Activated T-cell treated with anti-CD3 and anti-CD28 coated beads, Interleukin-2, amount 50 U/mL, for 72 hours (primary cell): ENCODE results near the gene EMC8. TPM values are rescaled to one million over a fixed set of nuclear protein-coding genes. Genes with fewer than 3 reads are reported as not detected.
A peak's percentile ranks its signal among the peaks of the same experiment; 100 is the strongest.

ENCODE experiments used
- ATAC-seq, 2 donors: fragments of 150-1000 bp; cut with Tn5 transposase; replicated peaks in 1 of 2; 2 replicates each; pipeline ENCODE4 v1.10.0; 2021; ENCODE audit warnings: moderate library complexity in 2 of 2, mild to moderate bottlenecking in 1 of 2
- DNase-seq, 2 donors: peaks; one replicate each; pipeline ENCODE4 v3.0.0; 2021 to 2022; ENCODE audit warnings: mixed read lengths in 1 of 2
- H3K27ac Mint-ChIP-seq: one replicate; pipeline ENCODE4 v1.8.0; 2022; ENCODE audit warnings: mild to moderate bottlenecking, moderate library complexity, mixed read lengths
- H3K27me3 Mint-ChIP-seq: one replicate; pipeline ENCODE4 v1.8.0; 2022; ENCODE audit warnings: low read depth, mixed read lengths
- H3K36me3 Mint-ChIP-seq, 2 donors: one replicate each; pipeline ENCODE4 v1.8.0; 2022; ENCODE audit warnings: mixed read lengths in 2 of 2, mild to moderate bottlenecking in 1 of 2; ENCODE audit not compliant: insufficient read depth in 2 of 2
- H3K4me1 Mint-ChIP-seq: one replicate; pipeline ENCODE4 v1.8.0; 2022; ENCODE audit warnings: low read depth, mixed read lengths
- H3K4me3 Mint-ChIP-seq, 2 donors: one replicate each; pipeline ENCODE4 v1.8.0; 2022; ENCODE audit warnings: mild to moderate bottlenecking in 2 of 2, mixed read lengths in 2 of 2, moderate library complexity in 2 of 2
- H3K9me3 Mint-ChIP-seq, 2 donors: one replicate each; pipeline ENCODE4 v1.8.0; 2022; ENCODE audit warnings: mixed read lengths in 2 of 2
- total RNA-seq, 2 donors: library from RNA; stranded (reverse); gene quantifications; one replicate each; pipeline ENCODE4 v1.2.3, GENCODE V29; 2022

The EMC8 gene
- total RNA-seq, 2 donors from 2014 or later, result 26.5 to 32.8 TPM

DNA sequence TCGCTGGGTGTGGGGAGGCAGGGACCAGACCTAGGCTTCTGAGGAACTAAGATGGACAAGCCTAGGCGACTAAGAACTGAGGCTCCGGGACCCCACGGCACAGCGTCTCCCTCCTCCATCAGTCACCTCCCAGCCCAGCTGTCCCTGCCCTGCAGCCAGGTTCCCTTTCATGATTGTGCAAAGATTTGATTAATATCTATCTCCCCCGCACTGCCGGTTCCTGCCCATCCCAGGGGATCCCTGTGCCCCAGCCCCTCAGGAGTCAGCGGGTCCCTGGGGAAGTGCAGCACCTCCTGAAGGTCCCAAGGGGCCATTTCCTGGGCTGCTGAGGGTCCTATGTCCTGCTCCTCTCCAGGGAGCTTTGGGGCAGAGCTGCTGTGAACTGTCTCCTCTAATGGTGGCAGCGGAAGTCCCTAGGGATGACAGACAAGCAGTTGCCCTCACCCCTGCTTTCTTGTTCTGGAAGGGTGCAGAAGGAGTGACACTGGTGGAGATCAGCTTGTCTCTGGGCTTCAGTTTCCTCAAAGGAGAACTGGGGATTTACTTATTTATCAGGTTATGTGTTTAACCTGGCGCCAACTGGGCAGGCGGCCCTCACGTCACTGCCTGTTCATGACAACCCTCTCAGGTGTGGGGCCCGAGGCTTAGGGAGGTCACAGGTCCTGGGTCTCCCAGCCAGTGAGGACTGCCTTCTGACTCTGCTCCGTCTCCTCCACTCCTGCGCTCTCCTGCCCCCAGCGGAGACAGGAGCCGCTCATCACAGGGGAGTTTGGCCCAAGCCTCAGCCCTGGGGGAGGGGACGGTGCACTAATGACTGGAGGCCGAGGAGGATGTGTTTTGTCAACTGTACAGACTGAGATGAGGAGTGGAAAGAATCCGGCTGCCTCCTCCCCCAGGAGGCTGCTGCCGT, 46.6 kb downstream of the EMC8 start:
- no peaks in the 10 kb centered on the region for H3K36me3 Mint-ChIP-seq
- H3K9me3 Mint-ChIP-seq, result no peaks in the 10 kb centered on the region
- no peak overlapping the region for H3K4me3 Mint-ChIP-seq
- no peak overlapping the region for H3K27ac Mint-ChIP-seq
- peaks cover 18% of the 10 kb centered on the region for H3K27me3 Mint-ChIP-seq
- H3K4me1 Mint-ChIP-seq, result peaks cover 25% of the 10 kb centered on the region
- DNase-seq, result no peak
- ATAC-seq, result no peak

GRCh38 chr16:85751698-85752501, 47.4 kb downstream of the EMC8 start:
- ATAC-seq (no peak), DNase-seq (no peak)
- Mint-ChIP-seq H3K4me3 (peak overlapping the region in 1 of 2 donors; percentile 49), H3K27me3 (peaks cover 23% of the 10 kb centered on the region), H3K36me3 (no peaks in the 10 kb centered on the region), H3K9me3 (no peaks in the 10 kb centered on the region), H3K27ac (no peak overlapping the region), H3K4me1 (peaks cover 21% of the 10 kb centered on the region)

GRCh38 chr16:85750827-85751697, 48.3 kb downstream of the EMC8 start, which contains the start of gene C16orf74:
C16orf74 (minus strand) TSS chr16:85751096; CDS start chr16:85735217, 15,879 bp downstream.
- H3K27ac Mint-ChIP-seq, result no peak within 1 kb of the TSS
- DNase-seq (peak; percentile 18 to 19), ATAC-seq (peak; percentile 84 to 85)
- H3K4me1 Mint-ChIP-seq, result peaks cover 16% of the 10 kb centered on the region
- peak within 1 kb of the TSS; percentile 84 to 89 for H3K4me3 Mint-ChIP-seq
- no peaks in the 10 kb centered on the region for H3K9me3 Mint-ChIP-seq
- H3K36me3 Mint-ChIP-seq, result no peaks in the 10 kb centered on the region
- H3K27me3 Mint-ChIP-seq, result peaks cover 23% of the 10 kb centered on the region

- Mint-ChIP-seq H3K9me3 (no peaks in the 10 kb centered on the region), H3K27ac (no peak overlapping the region), H3K4me3 (peak overlapping the region; percentile 84 to 89), H3K36me3 (no peaks in the 10 kb centered on the region), H3K27me3 (peaks cover 23% of the 10 kb centered on the region), H3K4me1 (peaks cover 14% of the 10 kb centered on the region)
- DNase-seq (peak; percentile 16 to 21), ATAC-seq (peak in 1 of 2 donors; percentile 20)
These were observed 49.1 kb downstream of the EMC8 start for GRCh38 chr16:85750146-85750826.

- Mint-ChIP-seq H3K9me3 (no peaks in the 10 kb centered on the region), H3K4me3 (peak overlapping the region; percentile 84 to 89), H3K36me3 (no peaks in the 10 kb centered on the region), H3K27me3 (peaks cover 23% of the 10 kb centered on the region), H3K4me1 (peaks cover 14% of the 10 kb centered on the region), H3K27ac (no peak overlapping the region)
- DNase-seq (no peak), ATAC-seq (no peak)
These were observed 49.6 kb downstream of the EMC8 start for GRCh38 chr16:85749771-85750145.

GRCh38 chr16:85746460-85747215, 52.7 kb downstream of the EMC8 start:
- Mint-ChIP-seq H3K36me3 (no peaks in the 10 kb centered on the region), H3K27me3 (peaks cover 12% of the 10 kb centered on the region), H3K27ac (no peak overlapping the region), H3K4me3 (no peak overlapping the region), H3K4me1 (peaks cover 14% of the 10 kb centered on the region), H3K9me3 (no peaks in the 10 kb centered on the region)
- ATAC-seq, result peak in 1 of 2 donors; percentile 37
- DNase-seq, result peak in 1 of 2 donors; percentile 17

- Mint-ChIP-seq H3K36me3 (no peaks in the 10 kb centered on the region), H3K9me3 (no peaks in the 10 kb centered on the region), H3K27ac (no peak overlapping the region), H3K4me1 (peaks cover 14% of the 10 kb centered on the region), H3K4me3 (no peak overlapping the region), H3K27me3 (no peaks in the 10 kb centered on the region)
- DNase-seq (no peak), ATAC-seq (no peak)
These were observed 60.2 kb downstream of the EMC8 start for GRCh38 chr16:85738923-85739715.

GRCh38 chr16:85736921-85737320, 62.4 kb downstream of the EMC8 start:
- no peaks in the 10 kb centered on the region for H3K27me3 Mint-ChIP-seq

GRCh38 chr16:85735946-85736345, 63.4 kb downstream of the EMC8 start:
- H3K36me3 Mint-ChIP-seq, result no peaks in the 10 kb centered on the region
- H3K9me3 Mint-ChIP-seq, result no peaks in the 10 kb centered on the region
- DNase-seq (no peak), ATAC-seq (no peak)
- H3K27me3 Mint-ChIP-seq, result no peaks in the 10 kb centered on the region
- no peak overlapping the region for H3K27ac Mint-ChIP-seq
- H3K4me3 Mint-ChIP-seq, result peak overlapping the region in 1 of 2 donors; percentile 31
- peaks cover 14% of the 10 kb centered on the region for H3K4me1 Mint-ChIP-seq

More at GRCh38 chr16:85736921-85737320, 62.4 kb downstream of the EMC8 start:
- no peak for DNase-seq
- H3K9me3 Mint-ChIP-seq, result no peaks in the 10 kb centered on the region
- no peak overlapping the region for H3K4me3 Mint-ChIP-seq
- H3K36me3 Mint-ChIP-seq, result no peaks in the 10 kb centered on the region
- no peak for ATAC-seq
- H3K27ac Mint-ChIP-seq, result no peak overlapping the region
- H3K4me1 Mint-ChIP-seq, result peaks cover 14% of the 10 kb centered on the region

DNA sequence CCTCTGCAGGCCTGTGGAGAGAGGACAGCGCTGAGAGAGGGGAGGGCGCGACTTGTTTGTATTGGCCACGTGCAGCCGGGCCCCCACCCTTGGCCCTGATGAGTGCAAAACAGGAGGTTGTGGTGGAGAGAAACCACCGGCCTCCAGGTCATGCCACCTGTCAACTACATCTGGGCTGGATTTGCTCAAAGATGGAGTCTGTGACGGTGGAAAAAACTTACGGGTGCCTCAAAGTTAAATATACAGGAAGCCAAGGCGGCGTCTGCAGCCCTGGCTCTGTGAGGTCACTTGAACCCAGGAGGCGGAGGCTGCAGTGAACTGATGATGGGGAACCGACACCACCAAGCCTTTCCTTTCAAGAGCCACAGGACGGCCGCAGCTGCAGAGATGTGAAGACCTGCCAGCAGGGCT, 64.1 kb downstream of the EMC8 start:
- ATAC-seq, result peak; percentile 71 to 80
- peaks cover 14% of the 10 kb centered on the region for H3K4me1 Mint-ChIP-seq
- no peaks in the 10 kb centered on the region for H3K27me3 Mint-ChIP-seq
- peak in 1 of 2 donors; percentile 42 for DNase-seq
- no peak overlapping the region for H3K27ac Mint-ChIP-seq
- peak overlapping the region in 1 of 2 donors; percentile 31 for H3K4me3 Mint-ChIP-seq
- H3K9me3 Mint-ChIP-seq, result no peaks in the 10 kb centered on the region
- H3K36me3 Mint-ChIP-seq, result no peaks in the 10 kb centered on the region
